Measurements from ENCODE around the gene RUNX1. TPM values are rescaled to one million over a fixed set of nuclear protein-coding genes. Genes with fewer than 3 reads are reported as not detected.

Gene RUNX1
- total RNA-seq, 1 donor from 2014 or later, result 0.47 TPM

- no peak for DNase-seq
- TF ChIP-seq, protein P1, sequence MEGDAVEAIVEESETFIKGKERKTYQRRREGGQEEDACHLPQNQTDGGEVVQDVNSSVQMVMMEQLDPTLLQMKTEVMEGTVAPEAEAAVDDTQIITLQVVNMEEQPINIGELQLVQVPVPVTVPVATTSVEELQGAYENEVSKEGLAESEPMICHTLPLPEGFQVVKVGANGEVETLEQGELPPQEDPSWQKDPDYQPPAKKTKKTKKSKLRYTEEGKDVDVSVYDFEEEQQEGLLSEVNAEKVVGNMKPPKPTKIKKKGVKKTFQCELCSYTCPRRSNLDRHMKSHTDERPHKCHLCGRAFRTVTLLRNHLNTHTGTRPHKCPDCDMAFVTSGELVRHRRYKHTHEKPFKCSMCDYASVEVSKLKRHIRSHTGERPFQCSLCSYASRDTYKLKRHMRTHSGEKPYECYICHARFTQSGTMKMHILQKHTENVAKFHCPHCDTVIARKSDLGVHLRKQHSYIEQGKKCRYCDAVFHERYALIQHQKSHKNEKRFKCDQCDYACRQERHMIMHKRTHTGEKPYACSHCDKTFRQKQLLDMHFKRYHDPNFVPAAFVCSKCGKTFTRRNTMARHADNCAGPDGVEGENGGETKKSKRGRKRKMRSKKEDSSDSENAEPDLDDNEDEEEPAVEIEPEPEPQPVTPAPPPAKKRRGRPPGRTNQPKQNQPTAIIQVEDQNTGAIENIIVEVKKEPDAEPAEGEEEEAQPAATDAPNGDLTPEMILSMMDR (IDR thresholded peaks at IDR 0.05; ENCODE audit: partially characterized antibody, unreplicated experiment), result no peak
- peaks cover 4% of the 10 kb centered on the region for H3K27me3 Mint-ChIP-seq (ENCODE audit: unreplicated experiment)
- H3K4me1 Mint-ChIP-seq (ENCODE audit: low read depth, unreplicated experiment), result peaks cover 3% of the 10 kb centered on the region
- H3K27ac Mint-ChIP-seq (ENCODE audit: unreplicated experiment), result no peak overlapping the region
- no peak overlapping the region for H3K4me3 Mint-ChIP-seq (ENCODE audit: unreplicated experiment)
- H3K9me3 Mint-ChIP-seq (ENCODE audit: unreplicated experiment), result no peaks in the 10 kb centered on the region
- H3K36me3 Mint-ChIP-seq (ENCODE audit: unreplicated experiment), result no peaks in the 10 kb centered on the region
These were observed 173.3 kb downstream of the RUNX1 start for GRCh38 chr21:34875830-34876229.

- TF ChIP-seq, protein P1 (IDR thresholded peaks at IDR 0.05; ENCODE audit: partially characterized antibody, unreplicated experiment), result no peak
- no peak overlapping the region for H3K27ac Mint-ChIP-seq (ENCODE audit: unreplicated experiment)
- H3K4me1 Mint-ChIP-seq (ENCODE audit: low read depth, unreplicated experiment), result peaks cover 3% of the 10 kb centered on the region
- H3K4me3 Mint-ChIP-seq (ENCODE audit: unreplicated experiment), result no peak overlapping the region
- H3K36me3 Mint-ChIP-seq (ENCODE audit: unreplicated experiment), result no peaks in the 10 kb centered on the region
- DNase-seq, result no peak
- H3K27me3 Mint-ChIP-seq (ENCODE audit: unreplicated experiment), result peaks cover 4% of the 10 kb centered on the region
- H3K9me3 Mint-ChIP-seq (ENCODE audit: unreplicated experiment), result no peaks in the 10 kb centered on the region
These were observed 174.2 kb downstream of the RUNX1 start for GRCh38 chr21:34874684-34875513.

DNA sequence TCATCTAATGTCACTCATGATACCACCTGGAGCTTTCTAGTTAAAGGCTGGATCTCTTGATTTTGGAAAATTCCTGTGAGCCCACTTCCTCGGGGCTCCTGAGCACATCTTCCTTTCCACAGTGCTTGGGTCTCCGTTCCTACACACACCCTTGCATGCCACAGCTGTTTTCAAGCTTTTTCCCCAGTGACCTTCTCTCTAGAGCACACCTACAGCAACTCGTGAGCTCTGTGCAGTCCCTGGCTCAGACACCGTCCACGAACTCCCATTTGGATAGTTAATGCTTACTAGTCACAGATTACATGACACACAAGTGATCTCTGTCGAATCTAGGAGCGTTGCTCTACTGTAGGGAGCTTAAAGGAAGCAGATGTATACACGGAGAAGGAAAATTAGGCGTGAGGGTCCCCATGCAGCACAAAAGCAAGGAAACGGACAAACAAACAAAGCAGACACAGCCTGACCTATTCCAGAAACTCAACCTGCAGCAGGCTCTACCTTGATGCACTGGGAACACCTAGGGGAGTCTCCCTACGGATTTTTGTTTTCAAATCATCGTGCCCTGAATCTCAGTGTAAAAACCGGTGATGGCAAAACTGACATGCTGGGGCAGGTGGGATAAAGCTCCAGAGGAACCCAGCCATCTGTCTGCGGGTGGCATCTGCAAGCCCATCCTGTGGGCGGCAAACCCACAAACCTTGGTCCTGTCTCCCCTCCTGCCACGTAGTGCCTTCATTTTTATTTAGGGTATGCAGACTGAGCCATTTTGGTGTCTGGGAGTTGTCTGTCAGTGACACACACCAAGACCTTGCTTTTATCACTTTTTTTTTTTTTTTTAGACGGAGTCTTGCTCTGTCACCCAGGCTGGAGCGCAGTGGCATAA lies 177.8 kb downstream of the RUNX1 start:
- Mint-ChIP-seq H3K4me1 (ENCODE audit: low read depth, unreplicated experiment) (peaks cover 3% of the 10 kb centered on the region), H3K9me3 (ENCODE audit: unreplicated experiment) (no peaks in the 10 kb centered on the region)

DNA sequence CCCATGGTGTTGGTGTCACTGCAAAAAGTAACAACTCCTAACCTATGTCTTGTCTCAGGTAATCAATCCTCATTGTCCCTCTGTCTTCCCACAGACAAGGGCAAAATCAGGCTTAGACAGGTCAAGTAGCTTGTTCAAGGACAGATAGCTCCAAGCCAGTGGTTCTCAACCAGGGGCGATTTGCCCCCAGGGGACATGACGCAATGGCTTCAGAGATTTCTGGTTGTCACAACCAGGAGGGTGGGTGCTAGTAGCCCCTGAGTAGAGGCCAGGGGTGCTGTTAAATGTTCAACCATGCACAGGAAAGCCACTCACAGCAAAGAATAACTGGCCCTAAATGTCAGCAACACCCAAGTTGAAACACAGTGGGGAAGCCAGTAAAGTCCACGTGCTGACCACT lies 178.9 kb downstream of the RUNX1 start:
- H3K9me3 Mint-ChIP-seq (ENCODE audit: unreplicated experiment), result peaks cover 2% of the 10 kb centered on the region
- TF ChIP-seq, protein P1 (IDR thresholded peaks at IDR 0.05; ENCODE audit: partially characterized antibody, unreplicated experiment), result no peak
- no peak for DNase-seq
- H3K4me1 Mint-ChIP-seq (ENCODE audit: low read depth, unreplicated experiment), result peaks cover 3% of the 10 kb centered on the region
- H3K4me3 Mint-ChIP-seq (ENCODE audit: unreplicated experiment), result no peak overlapping the region
- no peak overlapping the region for H3K27ac Mint-ChIP-seq (ENCODE audit: unreplicated experiment)
- H3K27me3 Mint-ChIP-seq (ENCODE audit: unreplicated experiment), result peaks cover 4% of the 10 kb centered on the region
- no peaks in the 10 kb centered on the region for H3K36me3 Mint-ChIP-seq (ENCODE audit: unreplicated experiment)

More for the DNA sequence above, 177.8 kb downstream of the RUNX1 start:
- TF ChIP-seq, protein P1 (IDR thresholded peaks at IDR 0.05; ENCODE audit: partially characterized antibody, unreplicated experiment), result no peak
- Mint-ChIP-seq H3K27me3 (ENCODE audit: unreplicated experiment) (peaks cover 2% of the 10 kb centered on the region), H3K27ac (ENCODE audit: unreplicated experiment) (no peak overlapping the region), H3K36me3 (ENCODE audit: unreplicated experiment) (no peaks in the 10 kb centered on the region), H3K4me3 (ENCODE audit: unreplicated experiment) (no peak overlapping the region)
- DNase-seq, result no peak

All from glutamatergic neuron (in vitro differentiated cells).